Measurements from ENCODE around the gene C6. TPM values are rescaled to one million over a fixed set of nuclear protein-coding genes. Genes with fewer than 3 reads are reported as not detected.

Gene C6
- total and polyA plus RNA-seq, 2 of the 13 experiments (the other 11 are each of a cell fraction or from before 2014, with no cell fraction given): 0.28 to 4.7 TPM

DNA sequence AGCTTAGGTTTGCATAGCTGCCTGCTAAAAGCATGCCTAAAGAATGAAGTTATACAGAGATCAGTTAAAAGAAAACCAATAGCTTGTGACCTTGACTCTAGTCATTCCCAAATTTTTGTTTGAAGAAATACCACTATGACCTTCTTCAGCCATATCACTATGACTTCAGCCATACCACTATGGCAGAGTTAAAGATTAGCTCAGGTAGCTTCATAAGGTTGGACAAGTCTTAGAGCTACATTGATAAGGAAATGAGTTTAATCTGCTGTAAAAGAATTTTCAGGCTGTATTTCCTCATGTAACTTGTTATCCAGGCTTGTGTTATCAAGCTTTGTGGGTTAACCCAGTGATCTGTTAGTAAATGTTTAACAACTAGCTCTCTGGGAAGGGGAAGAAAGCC lies 30.7 kb downstream of the C6 start (continued):
- TF ChIP-seq, protein P1, sequence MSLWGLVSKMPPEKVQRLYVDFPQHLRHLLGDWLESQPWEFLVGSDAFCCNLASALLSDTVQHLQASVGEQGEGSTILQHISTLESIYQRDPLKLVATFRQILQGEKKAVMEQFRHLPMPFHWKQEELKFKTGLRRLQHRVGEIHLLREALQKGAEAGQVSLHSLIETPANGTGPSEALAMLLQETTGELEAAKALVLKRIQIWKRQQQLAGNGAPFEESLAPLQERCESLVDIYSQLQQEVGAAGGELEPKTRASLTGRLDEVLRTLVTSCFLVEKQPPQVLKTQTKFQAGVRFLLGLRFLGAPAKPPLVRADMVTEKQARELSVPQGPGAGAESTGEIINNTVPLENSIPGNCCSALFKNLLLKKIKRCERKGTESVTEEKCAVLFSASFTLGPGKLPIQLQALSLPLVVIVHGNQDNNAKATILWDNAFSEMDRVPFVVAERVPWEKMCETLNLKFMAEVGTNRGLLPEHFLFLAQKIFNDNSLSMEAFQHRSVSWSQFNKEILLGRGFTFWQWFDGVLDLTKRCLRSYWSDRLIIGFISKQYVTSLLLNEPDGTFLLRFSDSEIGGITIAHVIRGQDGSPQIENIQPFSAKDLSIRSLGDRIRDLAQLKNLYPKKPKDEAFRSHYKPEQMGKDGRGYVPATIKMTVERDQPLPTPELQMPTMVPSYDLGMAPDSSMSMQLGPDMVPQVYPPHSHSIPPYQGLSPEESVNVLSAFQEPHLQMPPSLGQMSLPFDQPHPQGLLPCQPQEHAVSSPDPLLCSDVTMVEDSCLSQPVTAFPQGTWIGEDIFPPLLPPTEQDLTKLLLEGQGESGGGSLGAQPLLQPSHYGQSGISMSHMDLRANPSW (CRISPR knock-in tag; IDR thresholded peaks at IDR 0.05; ENCODE audit: borderline replicate concordance): no peak
- TF ChIP-seq HNF1A (IDR thresholded peaks at IDR 0.05; ENCODE audit: low read depth): peak; percentile 68
- TF ChIP-seq HNF1A (CRISPR knock-in tag; IDR thresholded peaks at IDR 0.05; ENCODE audit: borderline replicate concordance): peak; percentile 93; the same call in 1 of the 2 replicates
- peak; percentile 65; the same call in 1 of the 2 replicates for TF ChIP-seq ISL2 (CRISPR knock-in tag; IDR thresholded peaks at IDR 0.05)
- TF ChIP-seq ZNF841 (CRISPR knock-in tag; IDR thresholded peaks at IDR 0.05; ENCODE audit: borderline replicate concordance): no peak
- TF ChIP-seq, protein P2, sequence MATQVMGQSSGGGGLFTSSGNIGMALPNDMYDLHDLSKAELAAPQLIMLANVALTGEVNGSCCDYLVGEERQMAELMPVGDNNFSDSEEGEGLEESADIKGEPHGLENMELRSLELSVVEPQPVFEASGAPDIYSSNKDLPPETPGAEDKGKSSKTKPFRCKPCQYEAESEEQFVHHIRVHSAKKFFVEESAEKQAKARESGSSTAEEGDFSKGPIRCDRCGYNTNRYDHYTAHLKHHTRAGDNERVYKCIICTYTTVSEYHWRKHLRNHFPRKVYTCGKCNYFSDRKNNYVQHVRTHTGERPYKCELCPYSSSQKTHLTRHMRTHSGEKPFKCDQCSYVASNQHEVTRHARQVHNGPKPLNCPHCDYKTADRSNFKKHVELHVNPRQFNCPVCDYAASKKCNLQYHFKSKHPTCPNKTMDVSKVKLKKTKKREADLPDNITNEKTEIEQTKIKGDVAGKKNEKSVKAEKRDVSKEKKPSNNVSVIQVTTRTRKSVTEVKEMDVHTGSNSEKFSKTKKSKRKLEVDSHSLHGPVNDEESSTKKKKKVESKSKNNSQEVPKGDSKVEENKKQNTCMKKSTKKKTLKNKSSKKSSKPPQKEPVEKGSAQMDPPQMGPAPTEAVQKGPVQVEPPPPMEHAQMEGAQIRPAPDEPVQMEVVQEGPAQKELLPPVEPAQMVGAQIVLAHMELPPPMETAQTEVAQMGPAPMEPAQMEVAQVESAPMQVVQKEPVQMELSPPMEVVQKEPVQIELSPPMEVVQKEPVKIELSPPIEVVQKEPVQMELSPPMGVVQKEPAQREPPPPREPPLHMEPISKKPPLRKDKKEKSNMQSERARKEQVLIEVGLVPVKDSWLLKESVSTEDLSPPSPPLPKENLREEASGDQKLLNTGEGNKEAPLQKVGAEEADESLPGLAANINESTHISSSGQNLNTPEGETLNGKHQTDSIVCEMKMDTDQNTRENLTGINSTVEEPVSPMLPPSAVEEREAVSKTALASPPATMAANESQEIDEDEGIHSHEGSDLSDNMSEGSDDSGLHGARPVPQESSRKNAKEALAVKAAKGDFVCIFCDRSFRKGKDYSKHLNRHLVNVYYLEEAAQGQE (IDR thresholded peaks at IDR 0.05; ENCODE audit: borderline replicate concordance in 1 of 2, low read depth in 1 of 2, low read length in 2 of 2): no peak
- TF ChIP-seq HMGA1 (CRISPR knock-in tag; conservative IDR thresholded peaks at IDR 0.05): no peak
- no peak for TF ChIP-seq IKZF1 (IDR thresholded peaks at IDR 0.05)
- no peak for TF ChIP-seq RCOR2 (CRISPR knock-in tag; IDR thresholded peaks at IDR 0.05)
- TF ChIP-seq ZNF589 (CRISPR knock-in tag; conservative IDR thresholded peaks at IDR 0.05): no peak
- 0 out of 2 replicates have a peak, but pooled peaks have one; percentile 32 for TF ChIP-seq ZBTB20 (CRISPR knock-in tag; IDR thresholded peaks at IDR 0.05; ENCODE audit: borderline replicate concordance, low read depth)
- no peak for TF ChIP-seq ZNF256 (CRISPR knock-in tag; conservative IDR thresholded peaks at IDR 0.05)
- no peak for TF ChIP-seq SOX13 (IDR thresholded peaks at IDR 0.05)
- peak in 1 of 2 experiments; percentile 79; a peak in 2 of 4 replicates for TF ChIP-seq SOX13 (CRISPR knock-in tag; conservative IDR thresholded peaks at IDR 0.05 in 1 of 2, IDR thresholded peaks at IDR 0.05 in 1 of 2)
- TF ChIP-seq HNF4A (CRISPR knock-in tag; IDR thresholded peaks at IDR 0.05): peak; percentile 17; the same call in 1 of the 2 replicates
- TF ChIP-seq GPN1 (CRISPR knock-in tag; IDR thresholded peaks at IDR 0.05; ENCODE audit: borderline replicate concordance): no peak
- TF ChIP-seq ZNF644 (CRISPR knock-in tag; IDR thresholded peaks at IDR 0.05; ENCODE audit: low read depth): peak; percentile 50; the same call in 1 of the 2 replicates
- peak; percentile 13; the same call in 1 of the 2 replicates for TF ChIP-seq ARID3A (IDR thresholded peaks at IDR 0.05; ENCODE audit: low read depth, low read length)
- no peak for TF ChIP-seq KLF12 (CRISPR knock-in tag; IDR thresholded peaks at IDR 0.05; ENCODE audit: borderline replicate concordance)

Measured in HepG2 (cell line).